PC-9 (cell line): Measurements from ENCODE around the gene CACNG7.

ENCODE experiments used
- CTCF ChIP-seq: fragments of 200-600 bp; sonication (generic); conservative IDR thresholded peaks from 2 replicates; pipeline ENCODE4 v1.6.1; 2017; ENCODE audit warnings: mixed run types, antibody characterized with exemption, mild to moderate bottlenecking, moderate library complexity
- EZH2 ChIP-seq: fragments of 200-600 bp; sonication (generic); IDR thresholded peaks from 2 replicates; pipeline ENCODE4 v1.8.0; 2017; ENCODE audit warnings: antibody characterized with exemption, low read depth

- no peak for TF ChIP-seq CTCF
- no peak for TF ChIP-seq EZH2
These were observed 42.2 kb upstream of the CACNG7 start for GRCh38 chr19:53866865-53867224.
